Smooth muscle cell (in vitro differentiated cells): ENCODE results near the gene FAM174B. TPM values are rescaled to one million over a fixed set of nuclear protein-coding genes. Genes with fewer than 3 reads are reported as not detected.

Source experiments
- DNase-seq: peaks from one replicate; lab custom pipeline; 2025; ENCODE audit not compliant: unreplicated experiment; lab: John Stamatoyannopoulos, UW
- H2AFZ ChIP-seq: fragments of 200-600 bp; sonication (generic); 2 replicates; pipeline ENCODE4 v1.6.0; 2016; ENCODE audit warnings: antibody characterized with exemption, low read depth, mild to moderate bottlenecking
- H3F3A ChIP-seq: fragments of 200-600 bp; sonication (generic); 2 replicates; pipeline ENCODE4 v1.6.0; 2017; ENCODE audit warnings: antibody characterized with exemption, low read depth
- H3K27ac ChIP-seq: fragments of 200-600 bp; sonication (generic); 2 replicates; pipeline ENCODE4 v1.5.1; 2016; ENCODE audit warnings: low read depth, mild to moderate bottlenecking
- H3K27me3 ChIP-seq: fragments of 200-600 bp; sonication (generic); 2 replicates; pipeline ENCODE4 v1.6.1; 2016; ENCODE audit warnings: low read depth, mild to moderate bottlenecking
- H3K36me3 ChIP-seq: fragments of 200-600 bp; sonication (generic); 2 replicates; pipeline ENCODE4 v1.5.1; 2016; ENCODE audit warnings: low read depth
- H3K4me1 ChIP-seq: fragments of 200-600 bp; sonication (generic); 2 replicates; pipeline ENCODE4 v1.5.1; 2016; ENCODE audit warnings: low read depth
- H3K4me2 ChIP-seq: fragments of 200-600 bp; sonication (generic); 2 replicates; pipeline ENCODE4 v1.6.0; 2016; ENCODE audit warnings: mild to moderate bottlenecking
- H3K4me3 ChIP-seq: fragments of 200-600 bp; sonication (generic); 2 replicates; pipeline ENCODE4 v1.5.1; 2016; ENCODE audit warnings: mild to moderate bottlenecking
- H3K79me2 ChIP-seq: fragments of 200-600 bp; sonication (generic); 2 replicates; pipeline ENCODE4 v1.6.0; 2016; ENCODE audit warnings: low read depth, mild to moderate bottlenecking
- H3K9ac ChIP-seq: fragments of 200-600 bp; sonication (generic); 2 replicates; pipeline ENCODE4 v1.6.0; 2016; ENCODE audit warnings: low read depth
- H3K9me3 ChIP-seq: fragments of 200-600 bp; sonication (generic); replicated peaks from 2 replicates; pipeline ENCODE4 v1.5.1; 2016; ENCODE audit warnings: low read depth
- H4K20me1 ChIP-seq: fragments of 200-600 bp; sonication (generic); 2 replicates; pipeline ENCODE4 v1.6.0; 2016; ENCODE audit warnings: low read depth
- CTCF ChIP-seq: fragments of 200-600 bp; sonication (generic); IDR thresholded peaks from 2 replicates; pipeline ENCODE4 v1.5.1; 2017; ENCODE audit warnings: borderline replicate concordance, mild to moderate bottlenecking, antibody characterized with exemption; ENCODE audit not compliant: insufficient read depth, poor library complexity, severe bottlenecking
- WGBS: methylation state at CpG from one replicate; pipeline ENCODE4 v1.1.7; 2016; ENCODE audit warnings: low lambda C conversion rate; 5-methylcytosine and 5-hydroxymethylcytosine counted together
- polyA plus RNA-seq: library from polyadenylated mRNA; unstranded; fragments of >200 nt; fragmentation: Nextera tagmentation; extraction: Ambion mirVana; gene quantifications from 2 replicates; pipeline ENCODE4 v1.2.1, GENCODE V29; 2016
- total RNA-seq: library from RNA; depleted of rRNA; stranded (reverse); fragments of >200 nt; gene quantifications from 2 replicates; pipeline ENCODE4 v1.2.3, GENCODE V29; 2014

FAM174B gene
- total and polyA plus RNA-seq, 2 experiments from 2014 or later = 2.0 to 2.1 TPM

GRCh38 chr15:92637626-92638025, 17.9 kb downstream of the FAM174B start:
- no peak overlapping the region for H3K27ac ChIP-seq
- H3K9me3 ChIP-seq = no peaks in the 10 kb centered on the region
- H3K27me3 ChIP-seq = no peaks in the 10 kb centered on the region

GRCh38 chr15:92636908-92637481, 18.6 kb downstream of the FAM174B start:
- Histone ChIP-seq H3K4me2 (no peak overlapping the region), H3K36me3 (no peaks in the 10 kb centered on the region), H3K9me3 (no peaks in the 10 kb centered on the region), H3K79me2 (no peaks in the 10 kb centered on the region), H3K4me3 (no peak overlapping the region), H3K4me1 (peaks cover 15% of the 10 kb centered on the region), H3K9ac (no peak overlapping the region), H2AFZ (no peak overlapping the region), H3K27me3 (no peaks in the 10 kb centered on the region), H3F3A (no peaks in the 10 kb centered on the region), H4K20me1 (no peaks in the 10 kb centered on the region), H3K27ac (no peak overlapping the region)
- DNase-seq = no peak
- 92% methylated on average over 6 of the region's 6 CpGs for WGBS
- no peak for TF ChIP-seq CTCF

More at GRCh38 chr15:92637626-92638025, 17.9 kb downstream of the FAM174B start:
- no peaks in the 10 kb centered on the region for H3F3A ChIP-seq
- H3K9ac ChIP-seq = no peak overlapping the region
- H3K4me2 ChIP-seq = no peak overlapping the region
- peaks cover 15% of the 10 kb centered on the region for H3K4me1 ChIP-seq
- WGBS = 82% methylated on average over 7 of the region's 7 CpGs
- H2AFZ ChIP-seq = no peak overlapping the region
- no peak for TF ChIP-seq CTCF
- H3K36me3 ChIP-seq = no peaks in the 10 kb centered on the region
- H3K4me3 ChIP-seq = no peak overlapping the region
- H3K79me2 ChIP-seq = no peaks in the 10 kb centered on the region
- no peaks in the 10 kb centered on the region for H4K20me1 ChIP-seq
- no peak for DNase-seq

GRCh38 chr15:92636401-92636907, 19.1 kb downstream of the FAM174B start:
- no peak overlapping the region for H3K4me2 ChIP-seq
- H3K4me1 ChIP-seq = peaks cover 15% of the 10 kb centered on the region
- WGBS = 96% methylated on average over 12 of the region's 12 CpGs
- H4K20me1 ChIP-seq = no peaks in the 10 kb centered on the region
- no peak overlapping the region for H3K9ac ChIP-seq
- no peak for DNase-seq
- no peaks in the 10 kb centered on the region for H3F3A ChIP-seq
- H3K36me3 ChIP-seq = no peaks in the 10 kb centered on the region
- no peaks in the 10 kb centered on the region for H3K79me2 ChIP-seq
- TF ChIP-seq CTCF = no peak
- H3K9me3 ChIP-seq = no peaks in the 10 kb centered on the region
- no peak overlapping the region for H2AFZ ChIP-seq
- H3K27me3 ChIP-seq = no peaks in the 10 kb centered on the region
- no peak overlapping the region for H3K27ac ChIP-seq
- no peak overlapping the region for H3K4me3 ChIP-seq

GRCh38 chr15:92634671-92635201, 20.8 kb downstream of the FAM174B start:
- Histone ChIP-seq H3K27ac (peak overlapping the region; percentile 75), H3F3A (no peaks in the 10 kb centered on the region), H2AFZ (no peak overlapping the region), H3K4me2 (peak overlapping the region; percentile 22), H3K4me1 (peaks cover 15% of the 10 kb centered on the region), H3K4me3 (no peak overlapping the region), H3K79me2 (no peaks in the 10 kb centered on the region), H3K36me3 (no peaks in the 10 kb centered on the region), H4K20me1 (no peaks in the 10 kb centered on the region), H3K9me3 (no peaks in the 10 kb centered on the region), H3K27me3 (no peaks in the 10 kb centered on the region), H3K9ac (no peak overlapping the region)
- 45% methylated on average over 7 of the region's 7 CpGs for WGBS
- no peak for DNase-seq
- TF ChIP-seq CTCF = no peak
